CD4-positive, alpha-beta T cell treated with Interleukin-17A for 4 hours (primary cell): ENCODE results near the gene CHTF18.

Experiments
- DNase-seq: peaks from one replicate; pipeline ENCODE4 v3.0.0-alpha.2; 2020; ENCODE audit warnings: mixed read lengths

CHTF18 gene

GRCh38 chr16:794853-795466 is 6.5 kb downstream of the CHTF18 start:
- DNase-seq, result no peak

- no peak for DNase-seq
These were observed 7.3 kb downstream of the CHTF18 start for GRCh38 chr16:795580-796229.

DNA sequence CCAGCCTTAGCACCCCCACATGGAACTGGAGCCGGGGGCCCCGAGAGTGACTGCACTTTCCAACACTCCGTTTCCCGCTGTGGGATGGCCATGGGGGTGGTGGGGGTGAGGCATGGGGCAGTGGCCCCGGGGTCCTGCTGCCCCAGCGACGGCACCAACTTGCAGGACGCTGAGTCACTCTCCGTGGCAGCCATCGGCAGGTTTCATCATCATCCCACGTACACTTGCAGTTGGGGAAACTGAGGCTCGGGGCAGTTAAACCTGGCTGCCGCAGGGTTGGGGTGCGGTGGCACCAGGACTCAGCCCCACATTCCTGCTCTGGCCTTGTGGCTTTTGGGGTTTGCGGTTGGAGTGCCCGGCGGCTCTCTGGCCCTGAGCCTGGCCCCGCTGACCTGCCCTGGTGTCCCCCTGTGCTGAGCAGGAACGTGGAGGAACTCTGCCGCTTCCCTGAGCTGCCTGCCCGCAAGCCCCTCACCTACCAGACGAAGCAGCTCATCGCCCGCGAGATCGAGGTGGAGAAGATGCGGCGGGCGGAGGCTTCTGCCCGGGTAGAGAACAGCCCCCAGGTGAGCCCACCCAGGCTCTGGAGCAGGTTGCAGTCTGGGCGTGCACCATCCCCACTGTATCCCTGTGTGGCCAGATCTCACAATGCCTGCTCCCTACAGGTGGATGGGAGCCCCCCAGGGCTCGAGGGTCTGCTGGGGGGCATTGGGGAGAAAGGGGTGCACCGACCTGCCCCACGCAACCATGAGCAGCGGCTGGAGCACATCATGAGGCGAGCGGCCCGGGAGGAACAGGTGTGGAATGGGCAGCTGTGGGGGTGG is 8.1 kb downstream of the CHTF18 start:
- no peak for DNase-seq

DNA sequence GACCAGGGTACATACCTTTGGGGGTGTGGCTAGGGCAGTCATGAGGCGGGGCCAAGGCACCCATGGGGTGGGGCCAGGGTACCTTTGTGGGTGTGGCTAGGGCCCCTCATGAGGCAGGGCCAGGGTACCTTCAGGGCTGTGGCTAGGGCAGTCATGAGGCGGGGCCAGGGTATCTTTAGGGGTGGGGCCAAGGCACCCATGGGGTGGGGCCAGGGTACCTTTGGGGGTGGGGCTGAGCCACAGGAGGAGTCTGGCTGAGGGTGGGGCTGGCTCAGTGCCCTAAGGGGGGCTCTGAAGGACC is 8.7 kb downstream of the CHTF18 start:
- DNase-seq, result no peak

- no peak for DNase-seq
These were observed 9.3 kb downstream of the CHTF18 start for GRCh38 chr16:797686-798085.

DNA sequence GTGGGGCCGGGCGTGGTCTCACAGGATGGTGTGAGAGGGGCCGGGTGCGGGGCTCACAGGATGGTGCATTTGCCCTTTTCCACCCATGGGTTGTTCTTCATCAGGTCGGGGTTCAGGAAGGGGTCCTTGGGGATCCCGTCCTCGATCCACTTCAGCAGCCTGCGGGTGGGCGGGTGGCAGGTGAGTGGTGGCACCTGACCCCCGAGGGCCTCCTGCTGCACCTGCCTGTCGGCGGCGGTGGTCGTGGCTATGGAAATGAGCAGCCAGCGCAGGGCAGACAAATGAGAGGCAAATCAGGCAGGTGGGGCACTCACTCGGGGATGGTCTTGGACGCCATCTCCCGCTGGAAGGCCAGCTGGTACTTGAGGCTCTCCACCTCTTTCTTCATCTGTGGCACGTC is 10.2 kb downstream of the CHTF18 start:
- DNase-seq, result no peak

DNA sequence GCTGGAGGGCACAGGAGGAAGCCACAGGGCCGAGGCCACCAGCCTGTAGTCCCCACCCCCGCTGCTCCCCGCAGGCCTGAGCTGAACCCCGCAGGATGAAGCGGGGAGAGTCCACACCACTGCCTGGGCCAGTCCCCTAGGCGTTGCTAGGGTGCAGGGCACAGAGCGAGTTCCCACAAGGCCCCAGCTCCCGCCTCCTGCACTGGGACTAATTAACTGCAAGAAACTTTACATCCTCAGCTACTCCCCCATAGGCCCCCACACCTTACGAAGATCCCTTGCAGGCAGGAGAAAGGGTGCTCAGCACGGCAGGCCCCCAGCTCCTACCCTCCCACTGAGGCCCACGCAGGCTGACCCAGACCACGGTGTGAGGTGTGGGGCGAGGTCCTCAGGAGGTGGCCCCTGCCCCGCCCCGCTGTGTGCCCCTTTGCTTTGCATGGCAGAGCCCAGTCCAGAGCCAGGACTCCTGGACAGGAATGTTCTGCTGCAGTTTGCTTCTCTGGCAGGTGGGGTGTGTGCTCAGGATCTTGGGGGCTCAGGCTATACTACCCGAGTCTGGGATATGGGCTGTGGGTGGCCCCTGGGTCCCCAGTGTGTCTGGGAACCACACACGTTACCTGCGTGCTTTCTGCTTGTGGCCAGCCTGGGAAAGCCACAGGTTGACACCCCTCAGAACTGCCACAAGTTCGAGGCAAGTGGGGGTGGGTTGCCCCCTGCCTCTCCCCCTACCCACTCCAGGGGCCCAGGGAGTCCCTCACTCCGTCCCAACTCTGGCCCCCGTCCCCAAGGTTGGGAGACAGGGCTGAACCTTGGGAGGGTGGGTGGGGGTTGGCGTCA is 10.9 kb downstream of the CHTF18 start:
- DNase-seq, result no peak

DNA sequence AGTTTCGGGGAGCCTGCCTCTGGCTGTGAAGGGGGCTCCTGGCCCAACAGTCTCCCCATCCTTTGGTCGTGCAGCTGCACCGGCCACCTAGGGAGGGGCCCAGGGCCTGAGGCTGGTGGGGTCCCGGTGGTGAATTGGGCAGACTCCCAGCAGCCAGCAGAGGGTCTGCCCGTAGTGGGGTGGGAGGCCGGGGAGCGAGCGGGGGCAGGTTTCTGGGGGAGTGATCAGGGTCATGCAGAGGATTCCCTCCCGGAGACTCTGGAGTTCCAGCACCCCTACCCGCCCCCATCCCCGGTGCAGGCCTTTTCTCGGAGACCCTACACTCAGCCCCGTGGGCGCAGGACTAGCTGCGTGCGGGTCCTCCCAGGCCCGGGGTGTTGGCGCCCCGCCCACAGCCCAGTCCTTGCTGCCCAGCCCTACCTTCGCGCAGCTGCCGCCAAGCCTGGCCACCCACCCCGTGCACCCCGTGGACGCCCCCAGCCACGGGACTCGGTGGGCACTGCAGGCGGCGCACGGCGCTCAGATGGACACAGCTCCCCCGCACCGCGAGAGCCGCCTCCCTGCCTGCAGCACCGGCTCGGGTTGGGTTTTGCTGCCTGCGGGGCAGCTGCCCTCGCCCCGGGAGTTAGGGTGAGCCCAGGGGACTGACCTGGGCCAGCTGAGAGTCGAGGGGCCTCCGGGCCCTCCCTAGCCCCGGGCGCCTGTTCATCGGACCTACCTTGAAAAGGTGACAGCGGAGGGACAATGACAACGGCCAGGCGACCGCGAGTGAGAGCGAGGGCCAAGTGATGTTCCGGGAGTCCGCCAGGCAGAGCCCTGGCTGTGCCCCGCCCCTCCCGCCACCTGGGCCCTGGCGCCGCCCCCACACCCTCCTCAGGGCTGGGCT is 11.8 kb downstream of the CHTF18 start, which contains the start of gene GNG13:
Gene GNG13, minus strand, starts transcription at position 787 of the 886 bp plus-strand sequence. CDS start 1,657 bp downstream, outside the sequence.
- no peak for DNase-seq

DNA sequence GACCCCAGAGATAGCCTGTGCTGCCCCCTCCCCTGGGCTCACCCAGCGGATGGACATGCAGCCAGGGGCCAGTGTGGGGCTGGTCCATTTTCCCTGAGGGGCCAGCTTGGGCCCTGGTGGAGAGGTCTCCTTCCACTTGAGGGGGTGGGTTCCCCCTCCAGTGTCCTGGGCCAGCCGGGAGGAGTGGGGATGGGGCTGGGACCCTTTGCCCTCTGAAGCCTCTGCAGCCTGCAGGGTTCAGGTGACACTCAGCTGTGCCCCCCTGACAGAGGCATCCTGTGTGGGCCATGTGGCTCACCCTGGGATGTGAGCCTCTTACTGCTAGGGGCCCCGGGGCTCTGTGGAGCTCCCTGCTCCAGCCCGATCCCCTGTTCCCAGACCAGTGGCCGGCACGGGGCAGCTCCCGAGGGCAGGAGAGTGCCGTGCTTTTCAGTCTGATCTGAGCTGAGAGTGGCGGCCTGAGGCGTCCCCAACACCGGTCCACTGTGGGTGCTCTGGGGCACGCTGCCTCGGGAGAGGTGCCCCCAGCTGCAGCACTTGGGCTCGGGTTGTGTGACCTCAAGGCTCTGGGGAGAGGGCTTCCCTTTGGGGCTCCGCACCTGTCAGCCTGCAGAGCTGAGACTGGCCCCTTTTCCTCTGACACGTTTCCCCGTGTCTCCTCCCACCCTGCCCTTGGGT is 12.6 kb downstream of the CHTF18 start:
- no peak for DNase-seq

GRCh38 chr16:801584-802363 is 13.4 kb downstream of the CHTF18 start:
- no peak for DNase-seq

GRCh38 chr16:802461-802860 is 14.0 kb downstream of the CHTF18 start:
- DNase-seq, result no peak

DNA sequence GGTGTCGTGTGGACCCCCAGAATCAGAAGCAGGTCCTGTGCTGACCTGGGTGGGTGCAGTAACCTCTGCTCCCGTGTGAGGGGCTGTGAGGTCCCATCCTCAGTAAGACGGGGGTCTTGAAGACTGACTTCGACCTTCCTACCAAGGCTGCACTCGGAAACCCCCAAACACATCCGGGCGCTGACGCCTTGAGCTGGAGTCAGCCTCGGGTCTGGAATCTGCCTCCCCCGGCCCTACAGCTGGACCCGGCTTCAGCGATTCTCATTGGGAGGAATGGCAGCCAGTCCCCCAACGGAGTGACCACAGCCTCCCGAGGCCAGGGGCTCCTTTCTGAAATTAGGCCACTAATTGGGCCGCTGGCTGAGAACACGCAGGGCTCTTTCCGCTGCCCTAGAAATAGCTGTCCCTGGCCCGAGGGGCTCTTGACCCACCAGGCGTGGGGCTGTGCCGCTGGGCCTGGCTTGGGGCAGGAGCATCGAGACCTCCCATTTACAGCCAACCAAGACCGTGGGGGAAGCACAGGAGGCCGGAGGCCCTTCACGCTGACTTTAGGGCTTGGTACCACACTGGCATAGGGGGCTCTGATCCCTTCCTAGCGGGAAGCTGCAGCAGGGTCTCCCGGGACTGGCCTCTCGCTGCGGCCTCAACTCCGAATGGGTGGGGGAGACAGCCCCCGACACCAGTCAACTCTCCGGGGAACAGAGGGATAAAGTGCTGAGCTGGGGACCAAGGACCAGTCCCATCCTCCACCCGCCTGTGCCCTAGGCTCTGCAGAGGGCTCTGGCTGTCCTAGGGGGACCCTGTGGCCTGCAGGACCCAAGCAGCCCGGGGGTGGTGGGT is 14.7 kb downstream of the CHTF18 start:
- DNase-seq, result no peak

DNA sequence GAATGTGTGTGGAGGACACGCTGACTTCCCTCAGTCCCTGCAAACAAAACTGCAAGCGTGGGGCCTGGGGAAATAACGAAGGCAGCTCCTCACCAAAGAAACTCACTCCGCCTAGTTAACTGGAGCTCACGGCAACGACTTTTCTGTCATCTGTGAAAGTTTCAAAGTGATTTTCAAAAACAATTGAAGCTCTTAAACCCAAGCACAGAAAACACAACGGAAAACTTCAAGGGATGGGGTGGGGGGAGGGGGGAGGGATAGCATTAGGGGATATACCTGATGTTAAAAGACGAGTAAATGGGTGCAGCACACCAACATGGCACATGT is 15.3 kb downstream of the CHTF18 start:
- DNase-seq, result no peak

GRCh38 chr16:804193-805048 is 16.0 kb downstream of the CHTF18 start:
- DNase-seq, result no peak

DNA sequence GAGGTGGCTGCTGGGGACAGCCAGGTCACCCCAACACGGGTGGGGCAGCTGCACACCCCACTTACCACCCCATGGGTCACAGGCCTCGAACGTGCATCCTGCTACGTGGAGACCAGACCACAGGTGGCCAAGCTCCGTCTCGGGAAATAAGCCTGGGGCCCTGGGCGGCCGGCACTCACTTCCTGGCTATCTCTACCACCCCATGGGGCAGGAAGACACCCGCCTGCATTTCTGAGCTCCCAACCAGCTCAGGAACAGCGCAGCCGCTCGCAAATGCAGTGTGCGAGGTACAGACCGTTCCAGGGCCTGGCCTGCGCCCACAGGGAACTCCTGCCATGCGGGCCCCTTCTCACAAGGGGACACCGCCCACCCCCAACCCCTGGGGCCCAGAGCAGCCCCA is 17.1 kb downstream of the CHTF18 start:
- no peak for DNase-seq

- peak; percentile 90 for DNase-seq
These were observed 19.1 kb downstream of the CHTF18 start for GRCh38 chr16:807347-808084.

GRCh38 chr16:808085-808386 is 19.6 kb downstream of the CHTF18 start:
- no peak for DNase-seq

DNA sequence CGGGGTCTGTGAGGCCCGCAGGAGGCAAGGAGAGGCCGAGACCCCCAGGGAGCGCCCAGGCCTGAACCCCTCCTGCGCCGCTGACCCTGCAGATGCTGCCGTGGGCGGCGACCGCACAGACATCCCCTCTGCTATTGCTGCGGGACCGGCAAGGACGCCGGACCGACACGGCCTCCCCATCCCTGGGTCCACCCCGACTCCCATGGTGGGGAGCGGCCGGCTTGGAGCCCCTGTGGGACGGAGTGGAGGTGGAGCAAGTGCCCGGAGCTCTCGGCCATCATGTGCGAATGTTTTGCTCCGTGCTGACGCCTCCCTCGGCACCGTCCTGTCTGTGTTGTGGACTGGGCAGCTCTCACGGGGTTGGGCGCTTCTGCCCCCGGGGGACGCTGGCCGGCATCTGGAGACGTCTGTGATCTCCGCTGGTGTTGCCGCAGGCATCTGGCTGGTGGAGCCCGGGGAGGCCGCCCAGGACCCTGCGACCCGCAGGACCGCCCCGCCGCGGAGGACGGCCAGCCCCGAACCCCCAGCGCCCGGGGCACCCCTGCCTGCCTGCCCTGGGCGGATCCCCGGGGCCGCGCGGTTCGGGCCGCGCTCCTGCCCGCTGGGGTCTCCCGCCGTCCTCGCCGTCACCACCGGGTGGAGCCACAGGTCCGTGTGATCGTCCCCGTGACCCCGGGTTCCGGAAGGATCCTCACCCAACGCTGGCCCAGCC is 24.9 kb downstream of the CHTF18 start:
- DNase-seq, result peak; percentile 66
